ENCODE results near the gene NME3. TPM values are rescaled to one million over a fixed set of nuclear protein-coding genes. Genes with fewer than 3 reads are reported as not detected.

Gene NME3
- total and polyA plus RNA-seq, 4 donors = 21.6 to 86.2 (median 80.0) TPM

GRCh38 chr16:1732071-1732470, 39.3 kb downstream of the NME3 start:
- DNase-seq (ENCODE audit: low read depth in 4 of 6, low spot score in 6 of 6) = no peak
- Histone ChIP-seq H3K4me3 (ENCODE audit: low read depth, low read length) (no peak overlapping the region), H3K4me1 (ENCODE audit: control insufficient read depth, insufficient read depth, low read length) (peaks cover 4% of the 10 kb centered on the region), H3K27ac (ENCODE audit: low read depth, low read length) (no peak overlapping the region), H3K36me3 (ENCODE audit: control insufficient read depth, insufficient read depth, low read length) (peaks cover 88% of the 10 kb centered on the region), H3K27me3 (ENCODE audit: control insufficient read depth, insufficient read depth, low read length) (no peaks in the 10 kb centered on the region), H3K9me3 (ENCODE audit: control insufficient read depth, insufficient read depth, low read length) (no peaks in the 10 kb centered on the region)
- 90% methylated on average over 9 of the region's 14 CpGs for WGBS (ENCODE audit: insufficient coverage)

- DNase-seq (ENCODE audit: low read depth in 4 of 6, low spot score in 6 of 6) = no peak
- H3K9me3 ChIP-seq (ENCODE audit: control insufficient read depth, insufficient read depth, low read length) = no peaks in the 10 kb centered on the region
- no peak overlapping the region for H3K27ac ChIP-seq (ENCODE audit: low read depth, low read length)
- H3K4me1 ChIP-seq (ENCODE audit: control insufficient read depth, insufficient read depth, low read length) = peaks cover 4% of the 10 kb centered on the region
- H3K36me3 ChIP-seq (ENCODE audit: control insufficient read depth, insufficient read depth, low read length) = peaks cover 91% of the 10 kb centered on the region
- no peak overlapping the region for H3K4me3 ChIP-seq (ENCODE audit: low read depth, low read length)
- no peaks in the 10 kb centered on the region for H3K27me3 ChIP-seq (ENCODE audit: control insufficient read depth, insufficient read depth, low read length)
- WGBS (ENCODE audit: insufficient coverage) = 93% methylated on average over 2 of the region's 7 CpGs
Measured at GRCh38 chr16:1731603-1732002, 39.7 kb downstream of the NME3 start.

- no peaks in the 10 kb centered on the region for H3K9me3 ChIP-seq (ENCODE audit: control insufficient read depth, insufficient read depth, low read length)
- 100% methylated on average over 3 of the region's 7 CpGs for WGBS (ENCODE audit: insufficient coverage)
- no peak overlapping the region for H3K27ac ChIP-seq (ENCODE audit: low read depth, low read length)
- no peak for DNase-seq (ENCODE audit: low read depth in 4 of 6, low spot score in 6 of 6)
- peaks cover 95% of the 10 kb centered on the region for H3K36me3 ChIP-seq (ENCODE audit: control insufficient read depth, insufficient read depth, low read length)
- no peak overlapping the region for H3K4me3 ChIP-seq (ENCODE audit: low read depth, low read length)
- peaks cover 4% of the 10 kb centered on the region for H3K4me1 ChIP-seq (ENCODE audit: control insufficient read depth, insufficient read depth, low read length)
- no peaks in the 10 kb centered on the region for H3K27me3 ChIP-seq (ENCODE audit: control insufficient read depth, insufficient read depth, low read length)
Measured at GRCh38 chr16:1731073-1731472, 40.3 kb downstream of the NME3 start.

- no peaks in the 10 kb centered on the region for H3K9me3 ChIP-seq (ENCODE audit: control insufficient read depth, insufficient read depth, low read length)
- H3K27ac ChIP-seq (ENCODE audit: low read depth, low read length) = no peak overlapping the region
- H3K36me3 ChIP-seq (ENCODE audit: control insufficient read depth, insufficient read depth, low read length) = peaks cover 97% of the 10 kb centered on the region
- peaks cover 5% of the 10 kb centered on the region for H3K4me1 ChIP-seq (ENCODE audit: control insufficient read depth, insufficient read depth, low read length)
- no peak for DNase-seq (ENCODE audit: low read depth in 4 of 6, low spot score in 6 of 6)
- 97% methylated on average over 28 of the region's 35 CpGs for WGBS (ENCODE audit: insufficient coverage)
- no peaks in the 10 kb centered on the region for H3K27me3 ChIP-seq (ENCODE audit: control insufficient read depth, insufficient read depth, low read length)
- H3K4me3 ChIP-seq (ENCODE audit: low read depth, low read length) = no peak overlapping the region
Measured at GRCh38 chr16:1729445-1729844, 41.9 kb downstream of the NME3 start.

GRCh38 chr16:1729026-1729425, 42.3 kb downstream of the NME3 start:
- no peak overlapping the region for H3K4me3 ChIP-seq (ENCODE audit: low read depth, low read length)
- H3K36me3 ChIP-seq (ENCODE audit: control insufficient read depth, insufficient read depth, low read length) = peaks cover 97% of the 10 kb centered on the region
- H3K9me3 ChIP-seq (ENCODE audit: control insufficient read depth, insufficient read depth, low read length) = no peaks in the 10 kb centered on the region
- H3K27me3 ChIP-seq (ENCODE audit: control insufficient read depth, insufficient read depth, low read length) = no peaks in the 10 kb centered on the region
- no peak for DNase-seq (ENCODE audit: low read depth in 4 of 6, low spot score in 6 of 6)
- H3K4me1 ChIP-seq (ENCODE audit: control insufficient read depth, insufficient read depth, low read length) = peaks cover 9% of the 10 kb centered on the region
- 94% methylated on average over 18 of the region's 18 CpGs for WGBS (ENCODE audit: insufficient coverage)
- no peak overlapping the region for H3K27ac ChIP-seq (ENCODE audit: low read depth, low read length)

GRCh38 chr16:1727651-1728624, 43.4 kb downstream of the NME3 start:
- no peak overlapping the region for H3K4me3 ChIP-seq (ENCODE audit: low read depth, low read length)
- H3K4me1 ChIP-seq (ENCODE audit: control insufficient read depth, insufficient read depth, low read length) = peaks cover 16% of the 10 kb centered on the region
- no peaks in the 10 kb centered on the region for H3K27me3 ChIP-seq (ENCODE audit: control insufficient read depth, insufficient read depth, low read length)
- no peaks in the 10 kb centered on the region for H3K9me3 ChIP-seq (ENCODE audit: control insufficient read depth, insufficient read depth, low read length)
- no peak for DNase-seq (ENCODE audit: low read depth in 4 of 6, low spot score in 6 of 6)
- no peak overlapping the region for H3K27ac ChIP-seq (ENCODE audit: low read depth, low read length)
- WGBS (ENCODE audit: insufficient coverage) = 93% methylated on average over 37 of the region's 37 CpGs
- peaks cover 87% of the 10 kb centered on the region for H3K36me3 ChIP-seq (ENCODE audit: control insufficient read depth, insufficient read depth, low read length)

- no peak overlapping the region for H3K27ac ChIP-seq (ENCODE audit: low read depth, low read length)
- 96% methylated on average over 27 of the region's 32 CpGs for WGBS (ENCODE audit: insufficient coverage)
- no peaks in the 10 kb centered on the region for H3K9me3 ChIP-seq (ENCODE audit: control insufficient read depth, insufficient read depth, low read length)
- peaks cover 77% of the 10 kb centered on the region for H3K36me3 ChIP-seq (ENCODE audit: control insufficient read depth, insufficient read depth, low read length)
- H3K4me1 ChIP-seq (ENCODE audit: control insufficient read depth, insufficient read depth, low read length) = peaks cover 20% of the 10 kb centered on the region
- no peaks in the 10 kb centered on the region for H3K27me3 ChIP-seq (ENCODE audit: control insufficient read depth, insufficient read depth, low read length)
- DNase-seq (ENCODE audit: low read depth in 4 of 6, low spot score in 6 of 6) = no peak
- H3K4me3 ChIP-seq (ENCODE audit: low read depth, low read length) = no peak overlapping the region
Measured at GRCh38 chr16:1726661-1727502, 44.5 kb downstream of the NME3 start.

- no peaks in the 10 kb centered on the region for H3K27me3 ChIP-seq (ENCODE audit: control insufficient read depth, insufficient read depth, low read length)
- DNase-seq (ENCODE audit: low read depth in 4 of 6, low spot score in 6 of 6) = no peak
- no peaks in the 10 kb centered on the region for H3K9me3 ChIP-seq (ENCODE audit: control insufficient read depth, insufficient read depth, low read length)
- no peak overlapping the region for H3K27ac ChIP-seq (ENCODE audit: low read depth, low read length)
- H3K36me3 ChIP-seq (ENCODE audit: control insufficient read depth, insufficient read depth, low read length) = peaks cover 60% of the 10 kb centered on the region
- peaks cover 24% of the 10 kb centered on the region for H3K4me1 ChIP-seq (ENCODE audit: control insufficient read depth, insufficient read depth, low read length)
- H3K4me3 ChIP-seq (ENCODE audit: low read depth, low read length) = no peak overlapping the region
- WGBS (ENCODE audit: insufficient coverage) = 97% methylated on average over 11 of the region's 12 CpGs
Measured at GRCh38 chr16:1724491-1724890, 46.9 kb downstream of the NME3 start.

- Histone ChIP-seq H3K27me3 (ENCODE audit: control insufficient read depth, insufficient read depth, low read length) (no peaks in the 10 kb centered on the region), H3K4me1 (ENCODE audit: control insufficient read depth, insufficient read depth, low read length) (peaks cover 24% of the 10 kb centered on the region), H3K9me3 (ENCODE audit: control insufficient read depth, insufficient read depth, low read length) (no peaks in the 10 kb centered on the region), H3K27ac (ENCODE audit: low read depth, low read length) (no peak overlapping the region), H3K4me3 (ENCODE audit: low read depth, low read length) (no peak overlapping the region), H3K36me3 (ENCODE audit: control insufficient read depth, insufficient read depth, low read length) (peaks cover 56% of the 10 kb centered on the region)
- peak in 2 of 6 donors; percentile 23 to 28 for DNase-seq (ENCODE audit: low read depth in 4 of 6, low spot score in 6 of 6)
- 55% methylated on average over 3 of the region's 6 CpGs for WGBS (ENCODE audit: insufficient coverage)
Measured at GRCh38 chr16:1723450-1724147, 47.7 kb downstream of the NME3 start.
